GM18909 (cell line): ENCODE measurements around the gene CAMK1D.
"Not testable (repeated sequence)": the region's sequence is repeated elsewhere in the genome, so short reads cannot be mapped to it uniquely, and the experiment has no call there.

ENCODE experiments used
- ATAC-seq: cut with Tn5 transposase; IDR thresholded peaks from one replicate; pipeline ENCODE4 v1.9.1; 2021; ENCODE audit warnings: mild to moderate bottlenecking; ENCODE audit not compliant: unreplicated experiment, poor library complexity

The CAMK1D gene

GRCh38 chr10:12797471-12798262 is 448.3 kb downstream of the CAMK1D start:
- no peak for ATAC-seq

- ATAC-seq: no peak
Measured at GRCh38 chr10:12799144-12799543, 449.8 kb downstream of the CAMK1D start.

GRCh38 chr10:12799714-12800113 is 450.4 kb downstream of the CAMK1D start:
- ATAC-seq: no peak

DNA sequence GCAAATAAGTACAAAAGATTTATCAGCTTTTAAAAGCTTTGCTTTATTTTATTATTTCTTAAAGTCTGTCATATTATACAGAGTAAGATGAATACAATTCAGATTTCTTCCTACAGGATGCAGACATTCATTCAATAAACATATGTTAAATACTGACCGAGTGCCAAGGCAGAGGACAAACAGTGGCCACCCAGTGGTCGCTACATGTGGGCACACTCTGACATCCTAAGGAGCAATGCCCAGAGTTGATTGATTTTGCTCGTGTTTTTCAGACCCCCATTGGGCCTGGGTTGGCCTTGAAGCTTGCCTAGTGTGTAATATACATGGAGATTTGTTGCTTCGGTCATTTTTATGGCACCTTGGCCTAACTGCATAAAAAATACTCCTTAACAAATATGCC is 451.0 kb downstream of the CAMK1D start:
- ATAC-seq: no peak

- no peak for ATAC-seq
Measured at GRCh38 chr10:12801214-12802087, 452.1 kb downstream of the CAMK1D start.

GRCh38 chr10:12803776-12804175 is 454.4 kb downstream of the CAMK1D start:
- ATAC-seq: no peak

DNA sequence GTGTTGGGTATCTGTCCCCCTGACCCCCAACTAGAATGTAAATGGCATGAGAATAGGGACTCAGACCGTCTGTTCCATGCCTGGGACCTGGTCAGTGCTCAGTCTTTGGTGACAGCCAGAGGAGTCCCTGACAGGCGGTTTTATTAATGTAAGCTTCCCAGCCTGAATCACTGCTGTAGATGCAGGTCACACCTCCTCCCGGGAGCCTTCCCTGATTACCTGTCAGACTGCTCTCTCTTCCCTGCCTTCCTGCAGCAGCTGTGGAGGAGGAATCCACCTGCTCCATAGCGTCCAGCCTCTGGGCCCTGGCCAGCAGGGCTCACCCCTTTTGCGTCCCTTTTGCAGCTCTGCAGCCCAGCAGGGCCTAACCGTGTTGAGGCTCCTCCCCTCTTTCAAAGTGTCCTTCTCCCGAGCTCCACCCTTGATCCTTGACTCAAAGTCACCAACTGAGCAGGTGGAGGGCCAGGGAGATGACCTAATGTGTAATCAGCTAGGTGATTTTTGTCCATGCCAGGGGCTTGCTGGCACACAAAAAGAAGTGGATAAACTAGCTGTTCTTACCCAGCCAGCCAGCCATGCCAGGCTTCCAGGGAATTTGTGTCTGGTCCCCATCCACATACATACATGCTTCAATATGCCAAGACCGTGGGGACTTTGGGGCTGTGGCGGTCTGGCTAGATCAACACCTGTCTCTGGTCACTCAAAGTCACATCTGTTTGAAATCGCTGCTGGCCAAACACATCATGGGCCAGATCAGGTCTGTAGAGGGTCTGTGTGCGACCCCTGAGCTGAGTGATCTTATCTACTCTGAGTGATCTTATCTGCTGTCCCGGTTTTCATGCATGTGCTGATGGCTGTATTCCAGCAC is 457.1 kb downstream of the CAMK1D start:
- ATAC-seq: no peak

- ATAC-seq: no peak
Measured at GRCh38 chr10:12807096-12807755, 457.9 kb downstream of the CAMK1D start.

DNA sequence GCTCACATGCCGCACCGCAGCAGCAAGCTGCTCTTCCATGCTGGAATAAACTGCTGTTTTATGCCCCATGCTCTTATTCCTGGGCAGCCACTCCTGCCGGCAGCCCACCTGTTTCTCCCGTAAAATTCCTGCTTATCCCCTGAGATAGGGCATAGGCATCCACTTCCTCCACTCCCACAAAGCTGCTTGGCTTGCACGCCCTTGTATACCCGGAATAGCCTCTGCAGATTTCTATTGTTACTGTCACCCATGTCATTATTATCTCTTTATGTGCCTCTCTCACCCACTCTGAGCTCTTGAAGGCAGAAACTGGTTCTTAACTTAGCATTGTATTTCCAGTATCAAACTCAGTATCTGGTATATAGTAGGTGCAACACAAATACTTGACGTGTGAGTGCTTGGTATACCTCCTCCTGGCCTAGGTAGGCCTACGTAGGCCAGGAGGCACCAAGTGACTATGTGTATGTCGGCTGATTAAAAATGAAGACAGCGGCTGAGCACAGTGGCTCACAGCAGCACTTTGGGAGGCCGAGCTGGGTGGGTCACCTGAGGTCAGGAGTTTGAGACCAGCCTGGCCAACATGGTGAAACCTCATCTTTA is 458.8 kb downstream of the CAMK1D start:
- ATAC-seq: no peak

- ATAC-seq: not testable (repeated sequence)
Measured at GRCh38 chr10:12810046-12810445, 460.7 kb downstream of the CAMK1D start.

DNA sequence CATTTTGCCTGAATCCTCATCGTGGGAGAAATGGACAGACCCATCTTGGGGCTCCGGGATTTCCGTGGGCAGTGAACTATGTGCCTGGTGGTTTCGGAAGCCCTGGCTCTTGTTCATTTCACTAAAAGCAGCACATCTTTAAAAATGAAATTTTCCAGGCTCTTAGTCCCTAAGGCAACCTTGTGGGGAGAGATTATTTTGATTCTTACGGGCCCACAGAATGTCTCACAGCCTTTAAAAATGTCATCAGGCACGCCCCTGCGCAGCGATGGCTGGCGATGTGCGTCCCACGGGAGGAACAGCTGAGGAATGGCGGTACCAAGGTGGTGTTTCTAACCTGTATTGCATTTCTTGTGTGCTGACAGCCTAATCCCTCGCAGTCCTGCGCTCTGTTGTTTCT is 462.5 kb downstream of the CAMK1D start:
- ATAC-seq: no peak

DNA sequence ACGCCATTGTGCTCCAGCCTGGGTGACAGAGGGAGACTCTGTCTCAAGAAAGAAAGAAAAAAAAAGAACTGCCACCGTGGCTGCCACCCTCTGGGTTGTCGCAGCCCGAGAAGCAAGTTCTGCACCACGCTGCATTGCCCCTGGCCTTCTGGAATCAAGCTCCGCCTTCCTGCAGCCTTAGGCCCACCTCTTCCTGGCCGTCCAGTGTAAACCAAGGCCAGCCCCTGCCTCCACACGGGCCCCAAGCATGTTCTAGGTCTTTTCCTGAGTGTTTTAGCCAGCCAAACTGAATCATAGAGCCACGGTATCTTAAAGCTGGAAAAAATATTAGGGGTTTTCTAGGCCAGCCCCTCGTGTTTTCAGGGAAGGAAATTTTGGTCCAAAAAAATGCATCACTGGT is 463.2 kb downstream of the CAMK1D start:
- ATAC-seq: no peak

GRCh38 chr10:12814166-12814565 is 464.8 kb downstream of the CAMK1D start:
- ATAC-seq: no peak

- ATAC-seq: no peak
Measured at GRCh38 chr10:12819071-12819470, 469.7 kb downstream of the CAMK1D start.

DNA sequence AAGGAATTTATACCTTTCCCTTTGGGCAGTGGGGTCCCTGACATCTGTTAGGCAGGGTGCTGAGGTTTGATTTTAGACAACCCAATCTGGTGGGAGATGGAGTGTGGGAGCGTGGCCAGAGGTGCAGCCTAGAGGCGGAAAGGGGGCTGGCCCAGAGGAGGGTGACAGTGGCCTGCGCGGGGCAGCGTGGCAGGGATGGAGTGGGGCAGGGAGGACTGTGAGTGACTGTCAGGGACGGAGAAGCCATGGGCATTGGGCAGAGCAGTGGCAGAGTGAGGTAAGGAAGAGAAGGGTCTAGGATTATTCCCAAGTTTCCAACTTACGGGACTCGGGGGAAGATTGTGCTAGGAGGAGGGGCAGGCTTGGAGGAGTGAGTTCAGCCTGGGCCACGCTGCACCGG is 470.3 kb downstream of the CAMK1D start:
- no peak for ATAC-seq

- no peak for ATAC-seq
Measured at GRCh38 chr10:12822126-12822892, 473.0 kb downstream of the CAMK1D start.

GRCh38 chr10:12822893-12823170 is 473.5 kb downstream of the CAMK1D start:
- ATAC-seq: no peak

DNA sequence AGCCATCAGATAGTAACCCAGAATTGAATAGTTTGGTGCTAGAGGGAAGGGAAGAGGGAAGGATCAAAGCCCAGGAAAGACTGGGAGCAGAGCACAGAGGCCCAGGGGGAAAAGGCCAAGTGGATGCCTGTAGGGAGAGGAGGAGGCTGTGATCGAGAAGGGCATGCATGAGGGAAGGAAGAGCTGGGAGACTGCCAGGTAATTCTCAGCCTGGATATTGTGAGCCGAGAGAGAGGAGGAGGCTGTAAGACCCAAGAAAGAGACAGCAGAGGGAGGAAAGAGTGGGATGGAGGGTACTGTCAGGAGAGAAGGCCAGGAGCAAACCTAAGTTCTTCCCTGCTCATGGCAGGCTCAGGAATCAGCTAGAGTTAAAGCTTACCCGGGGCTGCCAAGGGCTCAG is 474.0 kb downstream of the CAMK1D start:
- ATAC-seq: no peak

DNA sequence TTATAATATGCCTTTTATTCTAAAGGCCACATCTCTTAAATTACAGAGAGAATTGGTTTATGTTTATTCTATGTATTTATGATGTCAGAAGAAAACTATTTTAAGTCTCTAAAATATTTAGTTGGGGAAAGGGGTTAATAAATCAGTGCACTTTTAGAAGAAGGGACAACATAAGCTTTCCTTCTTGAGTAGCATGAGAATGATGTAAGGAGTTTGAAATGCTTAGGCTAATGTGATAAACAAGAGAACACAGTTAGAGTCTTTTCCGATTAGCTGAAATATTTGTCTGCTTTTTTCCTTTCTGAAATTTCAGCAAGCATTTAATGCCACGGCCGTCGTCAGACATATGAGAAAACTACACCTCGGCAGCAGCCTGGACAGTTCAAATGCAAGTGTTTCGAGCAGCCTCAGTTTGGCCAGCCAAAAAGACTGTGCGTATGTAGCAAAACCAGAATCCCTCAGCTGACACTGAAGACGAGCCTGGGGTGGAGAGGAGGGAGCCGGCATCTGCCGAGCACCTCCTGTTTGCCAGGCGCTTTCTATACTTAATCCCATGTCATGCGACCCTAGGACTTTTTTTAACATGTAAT is 476.0 kb downstream of the CAMK1D start:
- no peak for ATAC-seq
